GM18502 (cell line): ENCODE measurements around the gene ALDH1A3.

Experiments
- ATAC-seq: cut with Tn5 transposase; IDR thresholded peaks from one replicate; pipeline ENCODE4 v1.9.1; 2021; ENCODE audit warnings: mild to moderate bottlenecking; ENCODE audit not compliant: unreplicated experiment, poor library complexity

Gene ALDH1A3

GRCh38 chr15:100942656-100943425 lies 63.2 kb downstream of the ALDH1A3 start:
- no peak for ATAC-seq

- no peak for ATAC-seq
These were observed 64.7 kb downstream of the ALDH1A3 start for GRCh38 chr15:100944244-100944895.

- ATAC-seq, result no peak
These were observed 65.4 kb downstream of the ALDH1A3 start for GRCh38 chr15:100944986-100945385.

GRCh38 chr15:100947760-100948429 lies 68.3 kb downstream of the ALDH1A3 start:
- ATAC-seq, result no peak

DNA sequence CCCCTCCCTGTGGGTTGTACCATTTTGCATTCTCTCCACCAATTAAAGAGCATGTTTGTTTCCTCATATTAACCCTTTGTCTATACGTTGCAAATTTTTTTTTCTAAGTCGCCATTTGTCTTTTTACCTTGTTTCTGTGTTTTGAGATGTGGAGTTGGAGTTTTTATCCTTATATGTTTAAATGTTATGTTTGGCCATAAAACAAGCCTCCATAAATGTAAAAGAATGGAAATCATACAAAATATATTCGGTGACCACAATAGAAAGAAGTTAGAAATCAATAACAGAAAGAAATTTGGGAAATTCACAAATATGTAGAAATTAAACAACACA lies 68.8 kb downstream of the ALDH1A3 start:
- ATAC-seq, result no peak

GRCh38 chr15:100949691-100950090 lies 70.1 kb downstream of the ALDH1A3 start:
- no peak for ATAC-seq

DNA sequence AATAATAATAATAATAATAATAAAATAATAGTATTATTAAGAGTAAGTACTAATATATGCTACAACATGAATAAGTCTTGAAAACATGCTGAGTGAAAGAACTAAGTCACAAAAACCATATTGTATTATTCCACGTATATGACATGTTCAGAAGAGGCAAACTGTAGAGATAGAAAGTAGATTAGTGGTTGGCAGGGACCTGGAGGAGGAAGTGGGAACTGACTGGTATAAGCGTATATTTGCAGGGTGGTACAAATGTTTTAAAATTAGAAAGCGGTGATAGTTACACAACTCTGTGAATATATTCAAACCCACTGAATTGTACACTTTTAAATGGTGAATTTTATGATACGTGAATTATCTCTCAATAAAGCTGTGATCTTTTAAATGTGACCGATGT lies 72.3 kb downstream of the ALDH1A3 start:
- no peak for ATAC-seq

DNA sequence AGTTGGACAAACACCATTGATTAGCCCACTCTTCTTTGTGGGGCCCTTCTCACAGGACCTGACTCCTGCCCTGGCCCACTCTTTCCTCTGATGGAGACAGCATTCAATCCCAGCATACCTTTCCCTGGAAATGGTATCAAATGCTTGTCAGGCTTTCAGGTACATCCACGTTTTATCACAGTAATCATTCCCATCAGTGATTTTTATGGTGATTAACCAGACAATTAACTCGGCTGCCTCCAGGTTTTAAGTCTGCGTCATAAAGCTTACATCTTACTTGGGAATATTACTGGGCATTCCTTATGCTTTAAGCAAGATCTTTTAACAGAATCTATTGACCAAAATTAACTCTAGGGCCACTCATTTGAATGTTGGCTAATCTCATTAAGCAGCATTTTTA lies 72.9 kb downstream of the ALDH1A3 start:
- no peak for ATAC-seq

DNA sequence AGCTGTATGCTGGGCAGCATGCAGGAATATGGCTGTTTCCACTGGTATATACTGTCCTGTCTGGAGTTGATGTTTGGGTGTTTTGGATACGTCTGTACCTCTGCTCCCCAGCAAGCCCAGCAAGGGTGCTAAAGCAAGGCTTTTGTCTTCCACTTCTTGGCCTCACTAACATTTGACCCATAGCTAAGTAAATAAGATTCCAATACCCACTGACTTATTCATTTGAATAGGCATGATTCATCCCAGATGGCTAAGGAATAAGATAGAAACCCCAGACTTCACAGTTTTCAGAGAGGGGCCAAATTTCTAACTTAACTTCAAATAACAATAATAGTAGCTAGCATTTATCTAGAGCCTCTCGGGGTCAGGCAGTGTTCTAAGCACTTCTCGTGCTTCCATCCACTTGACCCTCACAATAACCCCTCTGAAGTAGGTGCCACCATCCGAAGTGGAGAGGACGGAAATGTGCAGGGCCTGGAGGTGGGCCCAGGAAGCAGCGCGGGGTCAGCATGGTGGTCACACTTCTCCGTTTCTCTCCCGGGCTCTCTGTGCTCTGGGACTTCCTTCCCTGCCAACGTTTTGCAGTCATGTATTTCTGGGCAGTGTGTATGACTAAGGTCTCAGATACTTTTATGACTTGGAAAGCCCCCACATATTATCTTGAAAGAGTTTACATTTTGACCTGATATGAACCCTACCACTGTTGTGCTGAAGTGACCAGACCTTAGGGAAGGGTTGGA lies 78.9 kb downstream of the ALDH1A3 start:
- no peak for ATAC-seq

DNA sequence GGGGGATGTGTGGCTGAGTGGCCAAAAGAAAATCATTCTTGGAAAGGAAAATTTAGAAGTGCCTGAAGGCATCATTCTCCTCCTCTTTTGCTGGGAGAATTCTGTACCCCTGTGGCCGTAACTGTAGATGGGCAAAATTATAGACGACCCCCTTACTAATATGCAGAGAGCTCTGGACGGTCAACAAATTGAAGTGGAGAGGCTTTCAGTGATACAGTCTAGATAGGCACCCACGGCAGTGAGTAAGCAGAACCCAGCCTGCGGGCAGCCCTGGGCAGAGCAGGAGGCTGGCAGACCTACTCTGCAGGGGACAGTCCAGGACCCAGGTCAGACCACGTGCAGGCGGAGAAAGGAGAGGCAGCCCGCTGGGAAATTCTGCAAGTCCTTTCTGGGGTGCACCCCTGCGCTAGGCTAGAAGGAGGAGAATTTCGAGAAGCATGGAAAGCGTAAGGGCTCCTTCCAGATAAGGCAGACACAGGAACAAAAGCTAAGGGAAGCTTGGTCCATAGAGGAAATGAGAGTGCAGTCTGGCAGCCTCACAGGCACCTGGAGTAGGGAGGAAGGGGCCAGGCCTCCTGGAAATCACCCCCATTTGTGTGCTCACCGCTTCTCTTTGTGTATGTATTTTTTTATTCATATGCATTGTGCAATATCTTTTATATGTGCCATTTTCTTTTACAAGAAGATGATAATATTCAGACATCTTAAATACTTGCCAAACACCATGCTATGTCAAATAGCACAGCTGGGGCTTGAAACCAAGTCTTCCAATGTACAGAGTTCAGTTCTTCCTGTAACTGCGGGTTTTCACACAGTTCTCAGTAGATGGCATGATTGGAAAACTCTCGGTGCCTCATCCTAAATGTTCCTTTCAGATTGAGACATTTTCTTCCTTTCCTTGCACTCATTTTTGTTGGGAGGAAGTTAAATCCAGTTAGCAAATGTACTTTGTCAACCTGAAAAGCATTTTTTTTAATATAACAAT lies 79.7 kb downstream of the ALDH1A3 start:
- ATAC-seq, result no peak
